GM19043 (cell line): ENCODE data around the gene WNT7B.

Experiments
- ATAC-seq: cut with Tn5 transposase; IDR thresholded peaks from one replicate; pipeline ENCODE4 v1.9.1; 2021; ENCODE audit warnings: low read depth; ENCODE audit not compliant: unreplicated experiment

The WNT7B gene

DNA sequence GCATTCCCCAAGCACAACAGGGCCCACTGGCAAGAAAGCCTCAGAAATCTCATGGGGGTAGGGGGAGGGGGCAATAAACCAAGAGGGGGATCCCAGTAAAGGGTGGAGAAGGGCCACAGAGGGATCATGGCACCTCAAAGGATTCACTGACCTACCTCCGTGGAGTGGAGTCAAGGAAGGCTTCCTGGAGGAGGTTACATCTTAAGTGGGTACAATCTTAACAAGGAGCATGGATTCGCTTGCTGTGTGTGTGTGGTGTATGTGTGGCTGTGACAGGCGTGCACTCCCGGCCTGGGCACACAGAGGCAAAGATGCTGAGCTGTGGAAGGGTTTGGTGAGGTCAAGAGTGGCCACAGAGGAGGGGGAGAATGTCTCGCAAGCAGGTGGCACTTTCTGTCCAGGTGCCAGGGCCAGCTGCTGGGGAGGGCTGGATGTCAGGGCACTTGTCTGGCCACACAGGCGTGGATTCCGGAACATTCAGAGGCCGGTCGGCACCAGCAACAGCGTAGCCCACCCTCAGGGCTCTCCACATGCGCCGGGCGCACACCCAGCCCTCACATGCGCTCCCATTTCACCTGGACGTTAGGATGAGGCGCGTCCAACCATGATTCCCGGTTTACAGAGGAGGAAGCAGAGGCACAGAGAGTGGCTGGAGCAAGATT lies 43.3 kb downstream of the WNT7B start:
- no peak for ATAC-seq

DNA sequence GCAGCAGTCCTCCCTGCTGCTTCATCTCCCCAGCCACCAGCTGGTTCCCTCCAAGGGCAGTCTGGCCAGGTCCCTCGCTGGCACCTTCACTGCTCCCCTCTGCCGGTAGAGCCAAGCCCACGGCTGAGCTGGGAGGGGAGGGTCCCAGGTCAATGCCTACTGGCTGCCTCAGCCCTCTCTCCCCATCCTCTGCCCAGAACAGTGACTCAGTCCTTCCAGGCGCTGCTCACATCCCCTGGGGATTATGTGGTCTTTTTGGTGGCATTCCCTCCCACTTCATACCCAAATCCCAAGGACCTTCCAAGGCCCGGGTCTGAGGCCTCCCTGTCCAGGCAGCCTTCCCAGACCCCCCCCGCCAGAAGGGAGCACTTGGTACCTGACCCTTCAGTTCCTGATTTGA lies 44.9 kb downstream of the WNT7B start:
- no peak for ATAC-seq

DNA sequence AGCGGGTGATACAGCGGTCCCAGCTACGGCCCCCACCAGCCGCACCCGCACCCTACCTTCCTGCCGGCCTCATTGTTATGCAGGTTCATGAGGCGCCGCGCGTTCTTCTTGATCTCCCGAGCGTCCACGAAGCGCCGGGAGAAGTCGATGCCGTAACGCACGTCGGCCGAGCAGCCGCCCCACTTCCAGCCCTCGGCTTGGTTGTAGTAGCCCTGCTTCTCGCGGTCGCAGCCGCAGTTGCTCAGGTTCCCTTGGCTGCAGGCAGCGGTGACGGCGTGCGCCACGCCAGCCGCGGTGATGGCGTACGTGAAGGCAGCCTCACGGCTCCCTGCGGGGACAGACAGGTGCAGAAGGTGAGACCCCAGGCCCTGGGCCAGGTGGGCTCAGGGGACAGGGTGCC lies 45.9 kb downstream of the WNT7B start:
- ATAC-seq: no peak

DNA sequence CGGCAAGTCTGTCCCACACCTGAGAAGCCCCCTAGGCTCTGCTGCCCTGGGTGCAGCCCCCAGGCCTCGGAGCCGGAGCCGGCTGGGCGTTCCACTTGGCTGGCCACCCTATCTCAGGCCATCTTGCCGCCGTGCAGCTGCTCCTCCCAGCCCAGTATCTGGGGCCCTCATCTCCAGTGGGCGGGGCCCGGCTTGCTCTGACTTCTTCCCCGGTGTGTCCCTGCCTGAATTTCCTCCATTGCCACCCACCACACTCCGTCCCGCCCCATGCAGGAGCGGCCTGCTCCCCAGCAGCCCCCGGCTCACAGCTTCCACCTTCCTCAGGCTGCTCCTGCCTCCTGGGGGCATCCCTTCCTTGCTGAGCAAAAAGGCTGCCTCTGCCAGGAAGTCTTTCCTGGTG lies 46.6 kb downstream of the WNT7B start:
- no peak for ATAC-seq

DNA sequence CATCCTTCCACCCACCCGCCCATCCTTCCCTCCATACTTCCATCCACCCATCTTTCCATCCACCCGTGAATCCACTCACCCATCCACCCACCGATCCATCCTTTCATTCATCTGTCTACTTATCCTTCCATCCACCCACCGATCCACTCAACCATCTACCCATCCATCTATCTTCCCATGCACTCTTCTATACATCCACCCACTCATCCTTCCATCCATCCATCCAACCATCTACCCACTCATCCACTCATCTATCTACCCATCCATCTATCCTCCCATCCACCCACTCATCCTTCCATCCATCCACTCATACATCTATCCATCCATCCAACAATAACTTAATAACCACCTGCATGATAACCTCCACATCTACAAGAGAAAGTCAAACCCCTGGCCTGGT lies 47.3 kb downstream of the WNT7B start:
- no peak for ATAC-seq

DNA sequence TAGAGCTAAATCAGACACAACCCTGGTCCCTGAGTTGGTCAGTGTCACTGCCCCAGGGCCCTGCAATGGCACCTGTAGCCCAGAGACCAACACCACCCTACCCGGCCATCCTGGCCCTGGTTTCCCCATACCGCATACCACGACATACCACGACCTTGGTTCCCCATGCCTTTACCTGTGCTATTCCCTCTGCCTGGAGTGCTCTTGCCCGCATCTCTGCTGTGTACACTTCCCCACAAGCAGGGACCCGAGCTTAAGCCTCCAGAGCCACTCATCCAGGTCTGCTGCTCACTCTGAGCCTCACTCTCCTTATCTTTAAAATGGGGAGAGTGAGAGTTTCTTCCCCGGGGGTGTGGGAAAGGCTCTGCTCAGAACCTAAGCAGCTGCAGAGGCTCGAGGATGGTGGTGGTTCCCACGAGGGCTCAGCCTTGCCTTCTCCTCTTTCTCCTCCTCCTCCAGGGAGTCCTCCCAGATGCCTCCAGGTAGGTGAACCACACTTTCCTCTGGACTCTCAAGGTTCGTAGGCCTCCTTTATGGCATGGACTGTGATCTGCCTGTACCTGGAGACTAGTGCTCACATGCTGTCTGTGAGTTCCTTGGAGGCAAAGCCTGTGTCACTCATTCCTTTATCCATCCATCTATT lies 48.1 kb downstream of the WNT7B start:
- ATAC-seq: no peak

DNA sequence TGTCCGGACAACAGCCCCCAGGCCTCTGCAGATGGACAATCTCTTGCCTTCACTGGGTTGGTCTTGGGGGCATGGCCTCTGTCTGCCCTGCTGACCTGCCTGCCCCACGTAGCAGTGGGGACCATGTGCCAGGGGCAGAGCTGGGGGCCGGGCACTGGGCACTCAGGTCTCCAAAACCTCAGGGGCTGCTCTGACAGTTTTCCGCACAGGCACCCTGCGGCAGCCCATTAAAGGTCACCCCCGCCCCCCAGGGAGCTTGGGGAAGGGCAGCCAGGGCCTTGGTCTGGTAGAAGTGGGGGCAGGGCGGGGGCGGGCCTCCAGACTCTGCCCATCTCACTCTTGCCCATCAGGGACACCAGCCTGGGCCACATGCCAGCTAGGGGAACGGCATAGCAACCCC lies 49.9 kb downstream of the WNT7B start:
- no peak for ATAC-seq

DNA sequence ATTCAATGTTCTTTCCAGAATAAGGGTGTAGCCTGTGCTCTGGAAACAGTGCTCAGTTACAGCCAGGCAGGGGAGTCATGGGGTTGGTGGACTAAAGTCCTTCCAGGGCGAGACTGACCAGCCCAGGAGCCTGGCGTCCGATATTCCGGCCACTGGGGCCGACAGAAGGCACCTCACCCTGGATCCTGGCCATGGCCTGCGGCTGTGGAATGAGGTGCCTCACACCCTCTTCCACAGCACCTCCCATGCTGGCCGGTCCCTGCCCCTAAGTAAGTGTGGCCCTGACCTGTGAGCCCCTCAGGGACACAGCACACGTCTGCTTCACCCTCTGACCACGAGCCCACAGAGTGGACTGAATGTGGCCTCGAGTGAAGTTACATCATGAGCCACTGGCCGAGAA lies 50.5 kb downstream of the WNT7B start:
- no peak for ATAC-seq

DNA sequence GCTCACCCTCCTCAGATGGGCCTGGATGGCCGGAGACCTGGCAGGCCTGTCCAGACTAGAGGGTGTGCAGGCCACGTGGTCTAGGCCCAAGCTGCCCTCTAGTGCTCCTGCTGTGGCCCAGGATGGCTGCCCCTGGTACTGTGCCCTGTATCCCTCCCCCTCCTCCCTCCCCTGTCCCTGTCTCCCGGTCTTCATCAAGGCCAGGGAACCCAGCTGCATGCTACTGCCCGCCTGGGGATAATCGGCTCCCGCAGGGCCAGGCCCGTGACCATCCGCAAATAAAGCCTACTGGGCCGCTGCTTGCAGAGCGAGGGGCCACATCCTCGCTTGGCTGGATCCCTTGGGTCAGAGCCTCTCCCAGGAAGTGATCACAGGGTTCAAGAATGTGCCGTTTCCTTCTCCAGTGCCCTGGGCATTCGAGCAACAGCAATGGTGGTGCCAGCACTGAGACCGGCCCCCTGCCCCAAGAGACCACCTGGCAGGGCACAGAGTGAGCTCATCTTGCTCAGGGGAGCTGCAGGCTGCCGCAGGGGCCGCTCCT lies 51.1 kb downstream of the WNT7B start:
- no peak for ATAC-seq

DNA sequence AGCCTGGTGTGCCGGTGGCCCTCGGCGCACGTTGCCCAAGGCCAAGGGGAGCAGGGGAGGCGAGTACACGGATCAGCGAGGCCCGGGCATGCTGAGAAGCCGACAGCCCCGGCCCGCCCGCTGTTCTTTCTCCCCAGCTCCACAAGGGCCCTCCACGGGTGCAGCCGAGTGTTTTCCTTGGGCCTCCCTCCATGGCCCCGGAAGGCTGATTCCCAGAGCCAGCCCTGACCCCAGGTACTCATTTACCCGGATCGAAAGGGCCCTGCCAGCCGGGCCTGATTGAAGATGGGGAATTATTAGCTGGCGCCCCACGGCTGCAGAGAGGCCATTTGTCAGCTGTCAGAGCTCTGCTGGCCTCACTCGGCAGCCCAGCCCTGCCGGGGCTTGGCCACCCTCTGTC lies 53.1 kb downstream of the WNT7B start:
- ATAC-seq: no peak

DNA sequence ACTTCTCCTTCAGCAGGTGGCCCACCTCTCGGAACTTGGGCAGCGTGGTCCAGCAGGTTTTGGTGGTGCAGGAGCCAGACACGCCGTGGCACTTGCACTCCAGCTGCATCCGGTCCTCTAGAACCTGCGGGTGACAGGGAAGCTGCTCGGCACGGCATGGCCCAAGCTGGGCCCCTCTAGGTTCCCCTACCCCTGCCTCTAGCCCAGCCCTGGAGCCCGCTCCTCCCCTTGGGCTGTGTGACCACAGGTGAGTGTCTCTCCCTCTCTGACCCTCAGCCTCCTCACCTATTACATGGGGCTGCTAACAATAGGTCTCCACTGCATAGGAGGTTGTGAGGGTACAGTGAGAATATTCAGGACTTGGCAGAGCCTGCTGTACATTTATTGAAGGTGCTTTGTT lies 53.8 kb downstream of the WNT7B start:
- no peak for ATAC-seq

DNA sequence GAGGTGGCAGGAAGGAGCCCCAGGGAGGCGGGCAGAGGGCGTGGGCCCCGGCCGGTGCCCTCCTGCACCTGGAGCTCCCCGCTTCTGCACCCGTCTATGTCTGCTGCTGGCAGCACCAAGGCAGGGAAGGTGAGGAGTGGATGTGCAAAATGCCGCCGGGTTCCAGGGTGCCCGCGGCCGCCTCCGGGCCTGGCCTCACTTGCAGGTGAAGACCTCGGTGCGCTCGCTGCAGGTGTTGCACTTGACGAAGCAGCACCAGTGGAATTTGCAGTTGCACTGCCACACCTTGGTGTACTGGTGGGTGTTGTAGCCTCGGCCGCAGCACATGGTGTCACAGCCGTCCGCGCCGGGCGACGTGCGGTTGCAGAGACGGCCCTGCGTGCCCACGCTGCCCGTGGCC lies 54.3 kb downstream of the WNT7B start:
- no peak for ATAC-seq

DNA sequence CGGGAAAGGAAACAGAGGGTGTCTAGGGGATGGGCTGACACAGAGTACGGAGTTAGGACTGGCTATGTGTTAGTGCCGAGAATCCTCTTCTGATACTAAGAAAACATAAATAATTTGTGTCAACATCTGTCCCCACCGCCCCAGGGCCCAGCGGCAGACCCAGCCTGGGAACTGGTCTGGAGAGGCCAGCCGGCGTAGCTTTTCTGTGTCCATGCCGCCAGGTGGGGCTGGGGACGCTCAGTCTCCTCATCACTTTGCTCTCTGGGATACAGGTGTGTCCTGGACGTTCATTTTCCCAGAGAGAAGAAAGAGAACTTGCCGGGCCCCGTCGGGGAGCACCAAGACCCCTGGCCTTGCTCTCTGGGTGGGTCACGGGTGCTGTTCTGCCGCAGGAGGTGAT lies 54.7 kb downstream of the WNT7B start:
- no peak for ATAC-seq

DNA sequence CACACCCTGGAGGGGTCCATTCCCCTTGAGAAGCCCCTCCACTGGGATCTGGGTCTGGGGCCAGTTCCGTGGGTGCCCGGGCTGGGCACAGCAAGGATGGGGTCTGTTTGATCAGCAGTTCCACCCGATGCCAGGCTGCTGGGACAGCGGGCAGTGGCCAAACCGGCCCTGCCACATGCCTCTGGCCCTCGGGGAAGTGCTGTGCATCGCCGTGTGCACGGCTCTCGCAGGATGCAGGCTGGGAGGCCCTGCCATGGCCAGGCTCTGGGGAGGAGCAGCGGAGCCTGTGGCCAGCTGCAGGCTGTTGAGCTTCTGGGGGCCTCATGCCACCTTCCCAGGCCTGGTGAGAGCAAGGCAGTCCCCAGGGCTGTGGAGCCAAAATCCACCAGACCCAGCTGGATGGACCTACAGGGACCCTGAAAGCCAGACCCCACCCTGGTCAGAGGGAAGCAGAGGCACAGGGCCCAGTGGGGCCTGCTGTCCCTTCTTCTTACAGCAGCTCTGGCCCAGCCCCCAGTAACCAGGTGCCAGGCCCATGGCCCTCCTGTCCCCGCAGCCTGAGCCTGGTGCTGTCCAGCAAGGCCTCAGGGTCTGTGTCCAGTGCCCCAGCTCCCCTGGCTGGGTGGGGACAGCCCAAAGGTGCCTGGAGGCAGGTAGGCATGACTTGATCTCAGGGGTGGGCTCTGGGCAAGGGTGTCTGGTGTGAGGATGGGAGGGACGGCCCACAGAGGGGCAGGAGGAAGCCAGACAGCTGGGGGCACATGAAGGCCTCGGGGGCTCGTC lies 57.3 kb downstream of the WNT7B start:
- no peak for ATAC-seq

DNA sequence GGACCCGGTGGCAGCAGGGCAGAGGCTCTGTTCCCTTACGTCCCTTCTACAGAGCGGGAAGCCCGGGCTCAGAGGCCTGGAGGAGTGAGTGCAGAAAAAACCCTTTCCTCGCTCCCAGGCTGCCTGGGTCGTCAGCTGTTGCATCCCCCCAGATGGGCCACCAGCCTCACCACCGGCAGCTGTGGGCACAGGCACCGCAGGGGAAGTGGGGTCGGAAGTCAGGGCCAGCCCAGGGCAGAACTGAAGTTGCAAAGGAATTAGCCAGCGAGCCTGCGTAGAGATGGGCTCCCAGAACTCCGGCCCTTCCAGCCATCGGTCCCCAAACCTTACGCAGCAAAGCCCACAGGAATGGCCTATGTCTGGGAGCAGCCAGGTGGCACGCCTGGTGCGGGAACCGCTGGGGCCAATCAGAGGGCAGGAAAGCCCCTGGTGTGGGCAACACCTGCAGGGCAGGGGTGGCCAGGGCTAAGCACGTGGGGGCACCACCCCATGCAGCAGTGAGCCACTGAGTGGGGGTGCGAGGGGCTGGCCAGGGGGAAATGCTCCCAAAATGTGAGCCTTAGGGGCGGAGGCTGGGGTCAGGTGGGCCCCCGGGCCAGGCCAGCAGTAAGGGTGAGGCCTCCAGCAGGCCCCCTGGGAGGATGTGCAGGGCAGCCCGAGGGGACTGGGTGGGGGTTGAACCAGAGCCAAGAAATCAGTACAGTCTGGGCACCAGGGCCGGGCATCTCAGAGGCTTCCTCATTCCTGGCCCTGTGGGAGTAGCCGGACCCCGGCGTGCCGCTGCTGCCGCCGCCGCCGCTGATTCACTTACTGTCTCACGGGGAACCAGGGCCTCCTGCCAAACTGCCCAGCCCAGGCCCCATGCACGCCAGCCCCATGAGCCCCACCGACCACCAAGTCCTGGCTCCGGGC lies 58.2 kb downstream of the WNT7B start:
- no peak for ATAC-seq

DNA sequence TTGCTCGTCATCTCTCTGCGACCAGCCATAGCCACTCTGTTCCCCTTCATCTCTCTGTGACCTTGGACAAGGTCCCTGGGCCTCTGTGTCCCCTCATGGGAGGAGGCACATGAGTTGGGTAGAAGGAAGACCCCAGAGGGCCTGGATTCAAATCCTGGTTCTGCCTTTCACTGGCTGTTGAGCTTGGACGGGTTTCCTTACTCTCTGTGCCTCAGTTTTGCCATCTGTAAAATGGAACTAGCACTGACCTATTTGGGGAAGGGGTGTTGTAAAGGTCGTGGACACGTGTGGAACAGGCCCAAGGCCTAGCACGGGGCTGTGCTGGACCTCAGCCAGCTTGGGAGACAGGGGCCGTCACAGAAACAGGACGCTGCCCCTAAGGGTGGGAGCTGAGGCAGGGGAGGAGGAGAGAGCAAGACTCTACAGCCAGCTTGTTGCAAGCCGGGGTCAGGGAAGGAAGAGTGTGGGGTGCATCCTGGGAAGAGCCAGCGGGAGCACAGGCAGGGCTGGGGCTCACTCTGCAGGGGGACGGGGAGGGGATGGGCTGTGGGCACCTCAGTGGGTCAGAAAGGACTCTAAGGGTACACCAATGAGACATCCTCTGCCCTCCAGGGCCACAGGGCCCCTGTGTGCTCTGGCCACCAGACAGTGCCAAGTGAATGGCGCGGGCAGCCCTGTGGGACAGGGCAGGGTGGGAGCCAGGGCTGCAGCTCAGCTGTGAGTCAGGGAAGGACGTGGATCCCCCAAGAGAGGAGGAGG lies 59.1 kb downstream of the WNT7B start:
- ATAC-seq: no peak

DNA sequence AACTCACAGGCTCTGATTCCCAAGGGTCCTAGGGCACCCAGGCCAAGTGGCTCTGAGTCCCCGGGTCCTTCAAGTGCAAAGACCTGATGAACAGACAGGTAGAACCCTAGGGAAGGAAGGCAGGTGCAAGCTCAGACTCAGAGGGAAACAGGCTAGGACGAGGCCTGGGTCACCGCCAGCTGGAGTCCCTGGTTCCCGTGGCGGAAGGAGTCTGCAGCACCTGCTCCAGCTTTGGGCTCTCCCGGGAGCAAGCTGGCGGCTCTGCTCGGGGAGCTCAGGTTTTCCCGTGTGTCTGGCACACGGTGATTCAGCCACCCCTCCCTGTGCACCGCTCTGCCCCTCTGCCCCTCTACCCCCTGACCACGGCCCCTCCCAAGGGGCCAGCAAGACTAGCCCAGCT lies 59.8 kb downstream of the WNT7B start:
- ATAC-seq: no peak

DNA sequence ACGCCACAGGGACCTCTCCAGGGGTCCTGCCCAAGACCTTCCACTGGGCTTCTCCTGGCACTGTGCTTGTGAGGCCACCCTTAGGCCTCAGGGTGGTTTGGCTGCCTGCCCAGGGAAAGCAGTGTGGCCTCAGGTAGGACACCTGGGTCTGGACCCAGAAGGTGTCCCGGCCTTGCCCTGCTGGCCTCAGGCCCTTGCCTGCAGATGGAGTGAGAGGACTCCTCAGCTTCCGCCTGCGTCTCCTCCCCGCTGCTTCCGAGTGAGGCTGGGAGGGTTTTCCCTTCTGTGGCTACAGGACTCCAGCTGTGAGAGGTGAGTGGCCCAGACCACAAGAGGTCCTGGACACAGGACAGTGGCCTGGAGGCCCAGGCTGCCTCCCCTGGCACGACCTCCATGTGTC lies 60.4 kb downstream of the WNT7B start:
- no peak for ATAC-seq

DNA sequence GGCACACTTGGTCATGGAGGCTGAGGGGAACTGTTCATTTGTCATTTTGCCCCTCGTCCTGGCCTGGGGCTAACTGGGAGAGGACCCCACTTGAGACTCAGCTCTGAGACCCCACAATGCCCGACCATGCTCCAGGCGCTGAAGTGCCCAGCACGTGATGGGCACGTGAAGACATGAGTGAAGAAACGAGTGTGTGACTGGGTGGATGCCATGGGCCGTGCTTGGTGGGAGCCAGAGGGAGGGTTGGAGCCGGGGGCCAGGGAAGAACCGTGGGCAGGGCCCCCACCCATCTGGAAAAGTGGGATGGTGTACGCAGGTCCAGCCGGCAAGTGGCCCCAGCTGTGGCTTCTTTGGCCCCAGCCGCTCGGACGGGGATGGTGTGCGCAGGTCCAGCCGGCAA lies 61.1 kb downstream of the WNT7B start:
- ATAC-seq: no peak

DNA sequence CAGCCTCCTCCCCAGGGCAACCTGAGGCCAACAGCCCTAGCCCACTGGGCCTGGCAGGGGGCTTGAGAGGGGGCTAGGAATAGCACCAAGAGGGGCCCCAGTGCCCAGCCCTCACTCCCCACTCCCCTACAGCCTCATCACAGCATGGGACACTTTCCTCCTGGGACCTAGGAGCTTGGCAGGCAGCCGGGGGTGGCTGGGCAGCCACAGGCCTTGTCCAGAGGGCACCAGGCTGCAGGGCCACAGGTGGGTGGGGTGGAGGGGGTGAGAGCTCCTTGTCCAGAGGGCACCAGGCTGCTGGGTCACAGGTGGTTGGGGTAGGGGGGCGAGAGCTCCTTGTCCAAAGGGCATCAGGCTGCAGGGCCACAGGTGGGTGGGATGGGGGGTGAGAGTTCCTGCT lies 61.8 kb downstream of the WNT7B start:
- no peak for ATAC-seq
